RWPE1 (cell line): ENCODE results near the gene KISS1R.

Source experiments
- CTCF ChIA-PET: fragments of 350-600 bp; sonication (Branson Sonifier 250); formaldehyde crosslinking; extraction: SDS; loops from one replicate; lab custom pipeline; 2021; lab: Yijun Ruan, JAX
- POLR2A ChIA-PET: fragments of 400-600 bp; formaldehyde crosslinking; extraction: SDS; loops from one replicate; lab custom pipeline; 2020; ENCODE audit warnings: antibody characterized with exemption; ENCODE audit not compliant: low non-redundant PET; lab: Yijun Ruan, JAX
- DNase-seq: peaks from one replicate; pipeline ENCODE4 v3.0.0; 2012; ENCODE audit warnings: low spot score
- H3K27ac ChIP-seq: fragments of 450-650 bp; 2 replicates; pipeline ENCODE4 v1.5.1; 2017
- TF ChIP-seq, protein P1 (sequence below): fragments of 450-650 bp; conservative IDR thresholded peaks from 2 replicates; pipeline ENCODE4 v1.5.1; 2017; ENCODE audit warnings: low read depth, mild to moderate bottlenecking

KISS1R gene

DNA sequence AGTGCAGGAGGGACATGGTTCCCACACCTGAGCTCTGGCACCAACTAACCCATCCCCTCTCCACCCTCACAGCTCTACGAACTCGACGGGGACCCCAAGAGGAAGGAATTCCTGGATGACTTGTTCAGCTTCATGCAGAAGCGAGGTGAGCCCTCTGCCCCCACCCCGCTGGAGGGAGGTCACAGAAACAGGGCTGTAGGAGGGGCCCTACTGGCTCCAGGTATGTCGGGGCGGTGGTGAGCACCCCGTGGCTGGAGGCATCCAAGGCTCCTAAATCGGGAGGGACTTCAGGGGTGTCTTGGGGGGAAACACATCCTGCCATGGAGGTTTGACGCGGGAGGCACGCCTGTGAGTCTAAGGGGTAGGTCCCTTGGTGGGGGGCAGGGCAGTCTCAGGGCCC lies 42.9 kb downstream of the KISS1R start:
- no peak for DNase-seq
- TF ChIP-seq, protein P1, sequence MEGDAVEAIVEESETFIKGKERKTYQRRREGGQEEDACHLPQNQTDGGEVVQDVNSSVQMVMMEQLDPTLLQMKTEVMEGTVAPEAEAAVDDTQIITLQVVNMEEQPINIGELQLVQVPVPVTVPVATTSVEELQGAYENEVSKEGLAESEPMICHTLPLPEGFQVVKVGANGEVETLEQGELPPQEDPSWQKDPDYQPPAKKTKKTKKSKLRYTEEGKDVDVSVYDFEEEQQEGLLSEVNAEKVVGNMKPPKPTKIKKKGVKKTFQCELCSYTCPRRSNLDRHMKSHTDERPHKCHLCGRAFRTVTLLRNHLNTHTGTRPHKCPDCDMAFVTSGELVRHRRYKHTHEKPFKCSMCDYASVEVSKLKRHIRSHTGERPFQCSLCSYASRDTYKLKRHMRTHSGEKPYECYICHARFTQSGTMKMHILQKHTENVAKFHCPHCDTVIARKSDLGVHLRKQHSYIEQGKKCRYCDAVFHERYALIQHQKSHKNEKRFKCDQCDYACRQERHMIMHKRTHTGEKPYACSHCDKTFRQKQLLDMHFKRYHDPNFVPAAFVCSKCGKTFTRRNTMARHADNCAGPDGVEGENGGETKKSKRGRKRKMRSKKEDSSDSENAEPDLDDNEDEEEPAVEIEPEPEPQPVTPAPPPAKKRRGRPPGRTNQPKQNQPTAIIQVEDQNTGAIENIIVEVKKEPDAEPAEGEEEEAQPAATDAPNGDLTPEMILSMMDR, result no peak
- ChIA-PET POLR2A (no interaction called here), CTCF (interaction anchor here (0.7 kb wide), 1 partner anchor 244 kb away, joined by 3 read pairs; no protein-coding TSS in a partner anchor)
- H3K27ac ChIP-seq, result no peak overlapping the region

DNA sequence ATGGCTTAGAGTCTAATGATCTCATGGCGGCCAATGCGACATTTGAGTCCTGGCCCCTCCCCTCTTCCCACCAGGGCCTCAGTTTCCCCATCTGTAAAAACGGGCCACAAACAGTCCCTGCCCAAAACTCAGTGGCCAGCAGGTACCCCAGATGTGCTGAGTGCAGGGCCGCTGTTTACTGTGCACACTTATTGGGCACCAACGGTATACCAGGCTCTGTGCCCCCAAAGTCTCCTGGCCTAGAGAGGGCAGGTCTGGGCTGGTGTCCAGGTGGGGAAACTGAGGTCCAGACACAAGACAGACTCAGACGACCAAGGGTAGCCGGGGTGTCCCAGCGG lies 43.4 kb downstream of the KISS1R start:
- TF ChIP-seq, protein P1, result no peak
- ChIA-PET POLR2A (no interaction called here), CTCF (no interaction called here)
- no peak for DNase-seq
- no peak overlapping the region for H3K27ac ChIP-seq

DNA sequence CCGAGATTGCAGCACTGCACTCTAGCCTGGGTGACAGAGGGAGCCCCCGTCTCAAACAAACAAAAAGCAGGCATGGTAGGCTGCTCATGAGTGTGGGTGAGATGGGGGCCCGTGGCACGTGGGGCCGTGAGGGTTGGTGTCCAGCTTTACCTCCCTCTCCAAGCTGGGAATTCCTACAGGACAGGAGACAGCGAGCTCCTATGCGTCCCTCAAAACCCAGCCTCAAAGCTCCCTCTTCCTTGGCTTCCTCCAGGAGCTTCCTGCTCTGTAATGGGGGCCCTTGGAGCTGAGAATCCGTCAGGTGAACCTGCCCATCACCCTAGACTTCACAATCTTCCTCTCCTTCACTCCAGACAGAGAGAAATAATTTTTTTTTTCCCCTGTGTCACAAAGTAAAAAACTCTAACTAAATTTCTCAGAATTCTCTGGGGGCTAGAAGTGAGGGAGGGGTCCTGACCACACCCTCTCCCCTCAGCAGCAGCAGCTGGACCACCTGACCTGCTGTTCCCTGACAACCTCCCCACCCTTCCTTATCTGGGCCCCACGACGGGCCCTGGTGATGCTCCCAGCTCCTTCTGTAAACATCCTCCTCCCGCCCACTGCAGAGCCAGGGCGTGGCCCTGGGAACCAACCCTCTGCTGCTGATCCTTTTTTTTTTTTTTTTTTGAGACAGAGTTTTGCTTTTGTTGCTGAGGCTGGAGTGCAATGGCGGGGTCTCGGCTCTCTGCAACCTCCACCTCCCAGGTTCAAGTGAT lies 44.9 kb downstream of the KISS1R start:
- ChIA-PET POLR2A (no interaction called here), CTCF (interaction anchor here (0.6 kb wide), 1 partner anchor 13 kb away, joined by 6 read pairs; no protein-coding TSS in a partner anchor)
- DNase-seq, result no peak

DNA sequence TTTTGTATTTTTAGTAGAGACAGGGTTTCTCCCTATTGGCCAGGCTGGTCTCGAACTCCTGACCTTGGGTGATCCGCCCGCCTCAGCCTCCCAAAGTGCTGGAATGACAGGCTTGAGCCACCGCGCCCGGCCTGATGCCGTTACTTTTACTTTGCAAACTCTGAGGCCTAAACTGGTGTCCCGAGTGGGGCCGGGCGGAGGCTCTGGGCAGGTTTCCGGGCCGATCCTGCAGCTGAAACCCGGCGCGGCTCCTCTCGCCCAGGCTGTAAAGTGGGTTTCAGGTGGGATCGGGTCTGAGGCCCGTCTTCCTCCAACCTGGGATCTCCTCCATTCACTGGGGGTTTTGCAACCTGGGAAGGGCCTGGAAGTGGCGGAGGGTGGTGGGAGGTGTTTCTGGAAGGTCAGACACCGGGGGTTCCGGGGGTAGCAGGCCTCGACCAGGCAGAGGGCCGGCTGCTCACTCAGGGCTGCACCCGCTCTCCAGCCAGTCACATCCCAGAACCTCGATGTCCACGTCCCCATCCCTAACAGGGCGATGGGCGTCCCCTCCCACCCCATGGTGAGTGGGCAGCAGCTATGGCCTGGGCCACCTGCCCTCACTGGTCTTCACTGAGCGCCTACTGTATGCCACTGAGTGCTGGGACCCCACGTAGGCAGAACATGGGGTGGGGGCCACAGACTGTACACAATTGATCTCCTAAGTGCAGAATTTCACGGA lies 45.7 kb downstream of the KISS1R start:
- peak overlapping the region; percentile 22; the same call in 1 of the 2 replicates for H3K27ac ChIP-seq
- no peak for DNase-seq
- POLR2A ChIA-PET, result no interaction called here
- TF ChIP-seq, protein P1, result no peak
- CTCF ChIA-PET, result interaction anchor here (0.5 kb wide), 1 partner anchor 70 kb away, joined by 3 read pairs; no protein-coding TSS in a partner anchor

More for the DNA sequence above, 44.9 kb downstream of the KISS1R start:
- H3K27ac ChIP-seq, result peak overlapping the region; percentile 22
- TF ChIP-seq, protein P1, result no peak

DNA sequence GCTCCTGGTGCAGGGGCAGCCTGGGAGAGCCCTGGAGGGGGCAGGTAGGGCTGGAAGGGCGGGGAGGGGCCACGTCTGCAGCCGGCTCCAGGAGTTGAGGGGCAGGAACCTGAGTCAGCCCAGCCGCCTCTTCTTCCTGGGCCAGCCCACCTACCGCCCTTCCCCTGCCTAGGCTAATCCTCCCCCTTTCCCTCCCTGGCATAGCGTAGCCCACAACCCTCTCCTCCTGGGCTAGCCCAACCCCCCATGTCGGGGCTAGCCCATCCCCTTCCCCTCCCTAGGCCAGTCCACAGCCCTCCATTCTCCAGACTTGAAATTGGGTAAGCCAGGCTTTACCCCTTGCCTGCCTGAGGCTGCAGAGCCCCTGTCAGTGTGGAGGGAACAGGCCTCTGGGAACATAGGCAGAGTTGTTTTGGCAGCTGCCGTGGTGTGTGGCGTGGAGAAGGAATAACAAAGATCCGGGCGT lies 46.4 kb downstream of the KISS1R start:
- CTCF ChIA-PET, result no interaction called here
- no peak for DNase-seq
- no peak overlapping the region; the same call in 1 of the 2 replicates for H3K27ac ChIP-seq
- POLR2A ChIA-PET, result no interaction called here
- TF ChIP-seq, protein P1, result no peak

DNA sequence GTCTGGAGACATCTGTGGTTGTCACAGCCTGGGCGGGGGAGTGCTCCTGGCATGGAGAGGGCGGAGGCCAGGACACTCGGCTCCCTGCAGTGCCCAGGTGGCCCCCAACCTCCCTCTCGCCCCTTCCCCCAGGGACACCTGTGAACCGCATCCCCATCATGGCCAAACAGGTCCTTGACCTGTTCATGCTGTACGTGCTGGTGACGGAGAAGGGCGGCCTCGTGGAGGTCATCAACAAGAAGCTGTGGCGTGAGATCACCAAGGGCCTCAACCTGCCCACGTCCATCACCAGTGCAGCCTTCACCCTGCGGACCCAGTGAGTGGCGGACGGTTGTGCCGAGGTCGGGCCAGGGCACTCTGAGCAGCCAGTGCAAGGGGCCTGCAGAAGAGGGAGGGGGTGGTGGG lies 47.0 kb downstream of the KISS1R start:
- POLR2A ChIA-PET, result no interaction called here
- no peak for DNase-seq

More for the DNA sequence above, 47.0 kb downstream of the KISS1R start:
- TF ChIP-seq, protein P1, result no peak
- CTCF ChIA-PET, result no interaction called here
- no peak overlapping the region for H3K27ac ChIP-seq
